ENCODE measurements around the gene RIGI. TPM values are rescaled to one million over a fixed set of nuclear protein-coding genes. Genes with fewer than 3 reads are reported as not detected.
"Not testable (repeated sequence)": the region's sequence is repeated elsewhere in the genome, so short reads cannot be mapped to it uniquely, and the experiment has no call there.

Gene RIGI
- total RNA-seq, 1 donor from 2014 or later = 3.1 TPM

DNA sequence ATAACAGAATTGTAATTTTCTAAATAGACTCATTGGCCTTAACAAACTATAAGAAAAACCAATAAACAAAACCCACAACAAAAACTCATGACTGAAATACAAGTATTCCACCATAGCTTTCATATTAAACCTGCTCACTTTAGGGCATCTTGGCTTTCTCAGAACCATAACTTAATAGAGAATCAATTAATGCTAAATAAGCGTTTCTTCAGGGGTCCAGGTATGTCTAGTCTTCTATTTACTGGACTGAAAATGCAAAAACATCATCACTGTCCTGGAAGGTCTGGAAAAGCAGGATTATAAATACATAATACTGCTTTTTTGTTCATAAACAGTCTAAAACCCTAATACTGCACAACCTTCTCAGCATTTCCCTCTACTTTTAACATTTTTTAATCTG, 19.9 kb upstream of the RIGI start:
- intact Hi-C loops (cut with DNase I) = no loop called here
- ATAC-seq (ENCODE audit: poor library complexity) = no peak
- no peak for DNase-seq

DNA sequence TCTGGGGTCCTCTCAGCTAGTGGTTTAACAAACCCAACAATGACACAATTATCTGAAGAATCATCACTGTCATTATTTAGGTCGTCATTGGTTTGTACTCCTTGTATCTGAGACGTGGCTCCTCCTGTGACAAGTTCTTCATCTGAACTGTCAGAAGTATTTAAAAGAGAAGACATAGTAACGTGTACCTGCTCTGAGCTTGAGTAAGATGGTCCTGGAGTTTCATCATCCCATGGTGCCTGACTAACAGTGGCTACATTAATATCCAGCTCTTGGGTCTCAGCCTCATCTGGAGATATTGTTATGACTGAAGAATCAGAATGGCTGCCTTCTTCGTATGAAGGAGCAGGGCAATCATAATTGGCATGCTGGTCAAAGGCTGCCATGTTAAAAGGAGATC, 17.1 kb upstream of the RIGI start:
- ATAC-seq (ENCODE audit: poor library complexity) (no peak), DNase-seq (no peak)
- intact Hi-C loops (cut with DNase I) = no loop called here

DNA sequence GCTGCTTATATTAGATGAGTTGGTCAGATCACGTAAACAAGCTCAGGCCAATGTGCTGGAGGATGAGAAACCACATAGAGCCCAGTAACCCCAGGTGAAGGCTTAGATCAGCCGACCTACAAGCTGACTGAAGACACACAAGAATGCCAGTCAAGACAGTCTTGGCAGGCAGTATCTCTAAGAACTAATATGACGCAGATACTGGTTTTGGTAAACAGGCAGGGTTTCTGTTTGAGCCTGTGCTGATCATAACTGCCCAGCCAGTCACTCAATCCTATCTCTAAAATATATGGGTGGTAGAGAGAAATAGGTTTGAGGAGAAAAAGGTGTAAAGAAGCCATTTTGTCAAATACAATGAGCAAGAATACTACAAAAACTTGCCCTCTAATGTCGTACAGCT, 7.8 kb upstream of the RIGI start:
- no peak for DNase-seq
- intact Hi-C loops (cut with DNase I) = no loop called here
- ATAC-seq (ENCODE audit: poor library complexity) = no peak

DNA sequence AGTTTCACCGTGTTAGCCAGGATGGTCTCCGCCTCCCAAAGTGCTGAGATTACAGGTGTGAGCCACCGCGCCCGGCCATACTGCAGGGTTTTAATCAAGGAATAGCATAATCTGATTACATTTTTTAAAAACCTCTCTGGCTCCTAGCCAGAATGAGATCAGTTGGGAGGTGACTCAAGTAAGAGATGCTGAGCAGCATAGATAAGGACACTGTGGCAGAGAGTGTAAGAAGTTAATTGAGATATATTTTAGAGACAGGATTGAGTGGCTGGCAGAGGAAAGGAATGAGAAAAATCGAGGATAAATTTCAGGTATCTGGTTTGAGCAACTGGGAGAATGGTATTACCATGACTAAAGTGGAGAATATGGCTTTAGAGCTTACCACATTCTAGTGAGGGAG, 7.3 kb upstream of the RIGI start:
- intact Hi-C loops (cut with DNase I) = no loop called here
- ATAC-seq (ENCODE audit: poor library complexity) (no peak), DNase-seq (no peak)

- ATAC-seq (ENCODE audit: poor library complexity) (no peak), DNase-seq (no peak)
- intact Hi-C loops (cut with DNase I) = loop anchor here (2.0 to 10.0 kb wide), 2 partner anchors 48 to 144 kb away; partner anchors contain the start of gene NDUFB6
Observed at GRCh38 chr9:32526707-32527048, 682 bp upstream of the RIGI start.

DNA sequence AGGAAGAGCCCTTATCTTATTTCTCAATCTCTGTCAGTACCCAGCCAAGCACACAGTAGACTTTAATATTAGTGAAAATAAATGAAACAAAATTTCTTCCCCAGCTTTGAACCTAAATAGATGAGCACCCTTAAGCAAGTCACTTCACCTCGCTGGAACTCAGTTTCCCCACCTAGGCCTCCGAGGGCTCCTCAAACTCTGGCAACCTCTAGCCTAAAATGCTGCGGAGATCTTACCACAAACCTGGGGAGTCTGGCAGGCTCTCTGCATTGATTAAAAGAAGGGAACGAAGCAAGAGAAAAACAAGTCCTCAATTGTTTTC, 326 bp downstream of the RIGI start:
- DNase-seq (no peak), ATAC-seq (ENCODE audit: poor library complexity) (no peak)
- intact Hi-C loops (cut with DNase I) = loop anchor here (2.0 to 10.0 kb wide), 2 partner anchors 49 to 143 kb away; partner anchors contain the start of gene NDUFB6

DNA sequence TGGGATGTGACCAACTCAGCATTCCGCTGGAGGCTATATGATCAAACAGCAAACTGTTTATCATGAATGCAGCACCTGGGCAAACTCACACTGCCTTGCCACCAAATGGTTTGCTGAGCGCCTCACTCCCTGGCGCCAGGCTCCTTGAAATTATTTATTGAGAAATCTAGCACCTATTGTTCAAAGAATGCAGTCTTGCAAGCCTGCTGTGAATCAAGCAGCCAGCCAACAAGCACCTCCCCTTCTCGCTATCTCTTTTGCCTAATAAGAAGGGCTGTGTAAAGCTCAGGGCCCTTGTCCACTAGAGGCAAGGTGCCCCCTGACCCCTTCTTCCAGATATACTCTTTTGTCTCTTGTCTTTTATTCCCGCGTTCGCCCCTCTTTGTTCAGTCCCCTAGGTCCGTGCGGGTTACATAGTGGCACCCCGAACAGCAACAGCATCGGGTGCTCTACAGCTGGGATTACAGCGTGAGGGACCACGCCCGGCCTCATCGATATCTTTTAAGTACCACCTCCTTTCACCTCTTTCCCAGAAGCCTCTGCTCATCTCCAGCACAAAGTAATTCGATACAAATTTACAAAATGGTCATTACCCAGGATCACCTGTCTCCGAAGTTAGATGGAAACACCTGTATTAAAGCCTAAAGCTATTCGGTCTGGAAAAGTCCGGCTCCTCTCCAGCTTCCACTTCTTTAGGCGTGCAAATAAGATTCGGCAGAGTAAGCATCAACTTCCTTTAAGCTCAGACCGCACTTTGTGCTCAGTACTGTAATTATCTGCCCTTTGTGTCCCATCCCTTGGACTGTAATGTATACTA, 896 bp downstream of the RIGI start:
- DNase-seq (no peak), ATAC-seq (ENCODE audit: poor library complexity) (peak; percentile 32)
- intact Hi-C loops (cut with DNase I) = loop anchor here (10.0 kb wide), 1 partner anchor 50 kb away; the partner anchor contains the start of gene NDUFB6

DNA sequence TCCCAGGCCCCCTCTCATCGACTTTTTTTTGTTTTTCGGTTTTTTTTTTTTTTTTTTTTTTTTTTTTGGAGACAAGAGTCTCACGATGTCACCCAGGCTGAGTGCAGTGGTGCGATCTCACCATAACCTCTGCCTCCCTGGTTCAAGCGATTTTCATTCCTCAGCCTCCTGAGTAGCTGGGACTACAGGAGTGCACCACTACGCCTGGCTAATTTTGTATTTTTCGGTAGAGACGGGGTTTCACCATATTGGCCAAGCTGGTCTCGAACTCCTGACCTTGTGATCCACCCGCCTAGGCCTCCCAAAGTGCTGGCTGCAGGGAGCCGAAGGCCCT, 1.5 kb downstream of the RIGI start:
- intact Hi-C loops (cut with DNase I) = loop anchor here (10.0 kb wide), 1 partner anchor 50 kb away; the partner anchor contains the start of gene NDUFB6
- not testable (repeated sequence) for ATAC-seq (ENCODE audit: poor library complexity); DNase-seq

DNA sequence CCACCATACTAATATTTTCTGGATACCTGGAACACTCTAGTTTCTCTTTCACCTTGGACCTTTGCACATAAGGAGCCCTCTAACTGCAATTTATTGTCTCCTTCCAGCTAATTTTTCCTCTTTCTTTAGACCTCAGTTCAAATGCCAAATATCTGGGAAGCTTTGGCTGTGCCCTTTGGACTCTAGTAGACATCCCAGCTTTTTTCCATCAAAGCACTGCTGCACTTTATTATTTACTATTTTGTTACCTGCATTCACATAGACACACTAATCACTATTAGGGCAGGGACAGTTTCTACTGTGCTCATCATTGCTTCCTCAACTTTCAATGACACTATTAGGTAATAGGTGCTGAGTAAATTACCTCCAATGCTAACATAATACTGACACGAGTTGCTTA, 2.1 kb downstream of the RIGI start:
- ATAC-seq (ENCODE audit: poor library complexity) = no peak
- no peak for DNase-seq
- intact Hi-C loops (cut with DNase I) = loop anchor here (10.0 kb wide), 1 partner anchor 51 kb away; the partner anchor contains the start of gene NDUFB6

- no peak for ATAC-seq (ENCODE audit: poor library complexity)
- intact Hi-C loops (cut with DNase I) = no loop called here
- DNase-seq = no peak
Observed at GRCh38 chr9:32518276-32518675, 7.7 kb downstream of the RIGI start.

DNA sequence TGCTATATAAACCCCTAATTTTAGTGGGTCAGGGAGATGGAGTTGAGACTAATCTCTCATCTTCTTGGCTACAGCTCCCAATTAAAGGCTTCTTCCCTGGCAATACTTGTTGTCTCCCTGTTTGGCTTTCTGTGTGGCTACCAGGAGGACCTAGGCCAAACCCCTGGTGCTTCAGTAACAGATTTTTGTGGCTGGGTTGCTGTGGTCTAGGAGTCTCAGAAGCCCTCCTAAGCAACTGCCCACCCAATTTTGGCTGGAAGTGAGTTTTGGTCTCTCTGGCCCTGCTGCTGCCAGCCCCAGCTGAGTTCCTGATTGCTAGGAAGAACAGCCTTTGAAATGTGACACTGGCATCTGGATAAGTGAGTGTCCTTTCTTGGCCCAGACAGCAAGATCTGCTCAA, 9.8 kb downstream of the RIGI start:
- intact Hi-C loops (cut with DNase I) = no loop called here
- ATAC-seq (ENCODE audit: poor library complexity) (no peak), DNase-seq (no peak)

DNA sequence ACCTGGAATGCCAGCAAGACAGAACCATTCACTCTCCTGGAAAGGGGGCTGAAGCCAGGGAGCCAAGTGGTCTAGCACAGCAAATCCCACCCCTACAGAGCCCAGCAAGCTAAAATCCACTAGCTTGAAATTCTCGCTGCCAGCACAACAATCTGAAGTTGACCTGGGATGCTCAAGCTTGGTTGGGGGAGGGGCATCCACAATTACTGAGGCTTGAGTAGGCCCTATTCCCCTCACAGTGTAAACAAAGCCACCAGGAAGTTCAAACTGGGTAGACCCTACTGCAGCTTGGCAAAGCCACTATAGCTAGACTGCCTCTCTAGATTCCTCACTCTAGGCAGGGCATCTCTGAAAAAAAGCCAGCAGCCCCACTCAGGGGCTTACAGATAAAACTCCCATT, 17.3 kb downstream of the RIGI start:
- intact Hi-C loops (cut with DNase I) = no loop called here
- ATAC-seq (ENCODE audit: poor library complexity) (no peak), DNase-seq (no peak)

- no peak for DNase-seq
- ATAC-seq (ENCODE audit: poor library complexity) = no peak
- intact Hi-C loops (cut with DNase I) = no loop called here
Observed at GRCh38 chr9:32503008-32503407, 23.0 kb downstream of the RIGI start.

GRCh38 chr9:32502464-32502863, 23.5 kb downstream of the RIGI start:
- ATAC-seq (ENCODE audit: poor library complexity) = no peak
- intact Hi-C loops (cut with DNase I) = no loop called here

DNA sequence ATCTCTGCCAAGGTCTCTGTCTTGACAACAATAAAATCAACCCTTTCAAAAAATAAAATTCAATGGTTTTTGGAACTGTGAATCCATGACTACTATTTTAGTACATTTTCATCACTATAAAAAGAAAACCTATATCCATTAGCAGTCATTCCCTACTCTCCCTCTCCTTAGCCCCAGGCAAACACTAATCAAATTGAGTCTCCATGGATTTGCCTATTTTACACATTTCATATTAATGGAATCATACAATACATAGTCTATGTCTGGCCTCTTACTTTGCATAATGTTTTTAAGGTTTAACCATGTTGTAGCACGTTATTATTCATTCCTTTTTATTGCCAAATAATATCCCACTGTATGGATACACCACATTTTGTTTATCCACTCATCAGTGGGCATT, 24.1 kb downstream of the RIGI start:
- DNase-seq = no peak
- no peak for ATAC-seq (ENCODE audit: poor library complexity)
- intact Hi-C loops (cut with DNase I) = no loop called here

More at GRCh38 chr9:32502464-32502863, 23.5 kb downstream of the RIGI start:
- no peak for DNase-seq

DNA sequence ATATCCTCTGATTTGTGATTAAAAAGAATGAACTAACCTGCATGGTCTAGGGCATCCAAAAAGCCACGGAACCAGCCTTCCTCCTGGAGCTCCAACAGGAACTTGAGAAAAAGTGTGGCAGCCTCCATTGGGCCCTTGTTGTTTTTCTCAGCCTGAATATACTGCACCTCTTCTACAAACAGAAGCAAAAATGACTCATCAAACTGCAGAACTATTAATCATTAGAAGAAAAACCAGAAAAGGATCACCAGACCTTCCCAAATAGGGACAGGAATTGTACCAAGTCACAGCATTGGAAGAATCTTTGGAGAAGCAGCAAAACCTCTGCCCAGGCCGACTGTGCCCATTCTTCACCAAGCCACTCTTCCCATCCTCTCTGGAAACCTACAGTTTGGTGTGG, 25.2 kb downstream of the RIGI start:
- intact Hi-C loops (cut with DNase I) = no loop called here
- no peak for DNase-seq
- ATAC-seq (ENCODE audit: poor library complexity) = no peak

- intact Hi-C loops (cut with DNase I) = no loop called here
- no peak for ATAC-seq (ENCODE audit: poor library complexity)
- no peak for DNase-seq
Observed at GRCh38 chr9:32497921-32498320, 28.1 kb downstream of the RIGI start.

GRCh38 chr9:32490601-32491000, 35.4 kb downstream of the RIGI start:
- DNase-seq (no peak), ATAC-seq (ENCODE audit: poor library complexity) (no peak)
- intact Hi-C loops (cut with DNase I) = no loop called here

- DNase-seq (no peak), ATAC-seq (ENCODE audit: poor library complexity) (no peak)
- intact Hi-C loops (cut with DNase I) = no loop called here
Observed at GRCh38 chr9:32487981-32488380, 38.0 kb downstream of the RIGI start.

GRCh38 chr9:32486839-32487562, 39.0 kb downstream of the RIGI start:
- ATAC-seq (ENCODE audit: poor library complexity) (no peak), DNase-seq (no peak)
- intact Hi-C loops (cut with DNase I) = no loop called here

Measured in Right ventricle myocardium superior (tissue), 1 donor.